Stimulated activated CD4-positive, alpha-beta T cell treated with anti-CD3 and anti-CD28 coated beads, TNF-alpha, amount 100 ng/mL, for 4 hours (primary cell): ENCODE data around the gene ZNRF3.
A peak's percentile ranks its signal among the peaks of the same experiment; 100 is the strongest.
"Not testable (repeated sequence)": the region's sequence is repeated elsewhere in the genome, so short reads cannot be mapped to it uniquely, and the experiment has no call there.

ENCODE experiments used
- DNase-seq, 3 experiments: peaks; one replicate each; pipeline ENCODE4 v3.0.0-alpha.2; 2020; ENCODE audit warnings: low read depth in 3 of 3

Gene ZNRF3

GRCh38 chr22:29037340-29037932, 154.1 kb downstream of the ZNRF3 start:
- no peak for DNase-seq

- no peak for DNase-seq
These were observed 155.8 kb downstream of the ZNRF3 start for GRCh38 chr22:29039148-29039547.

- not testable (repeated sequence) for DNase-seq
These were observed 156.3 kb downstream of the ZNRF3 start for GRCh38 chr22:29039684-29040083.

GRCh38 chr22:29040385-29041275, 157.3 kb downstream of the ZNRF3 start:
- peak; percentile 16 to 54 (median 27) for DNase-seq

- no peak for DNase-seq
These were observed 158.0 kb downstream of the ZNRF3 start for GRCh38 chr22:29041408-29041807.

- DNase-seq: no peak
These were observed 160.7 kb downstream of the ZNRF3 start for GRCh38 chr22:29043906-29044575.

GRCh38 chr22:29044657-29045176, 161.3 kb downstream of the ZNRF3 start:
- no peak for DNase-seq

GRCh38 chr22:29048822-29049654, 165.7 kb downstream of the ZNRF3 start:
- no peak for DNase-seq

- DNase-seq: no peak
These were observed 166.4 kb downstream of the ZNRF3 start for GRCh38 chr22:29049655-29050263.

GRCh38 chr22:29050457-29050856, 167.1 kb downstream of the ZNRF3 start:
- no peak for DNase-seq

GRCh38 chr22:29053048-29053702, 169.8 kb downstream of the ZNRF3 start:
- DNase-seq: no peak

GRCh38 chr22:29054251-29054767, 170.9 kb downstream of the ZNRF3 start:
- DNase-seq: no peak

- no peak for DNase-seq
These were observed 171.9 kb downstream of the ZNRF3 start for GRCh38 chr22:29055192-29055830.

GRCh38 chr22:29056472-29056871, 173.1 kb downstream of the ZNRF3 start:
- DNase-seq: no peak

GRCh38 chr22:29060251-29060869, 177.0 kb downstream of the ZNRF3 start:
- no peak for DNase-seq

GRCh38 chr22:29060931-29061330, 177.6 kb downstream of the ZNRF3 start:
- DNase-seq: no peak

GRCh38 chr22:29061773-29062172, 178.4 kb downstream of the ZNRF3 start, which contains the start of gene C22orf31:
TSS of gene C22orf31 (minus strand) at chr22:29061831. CDS start at chr22:29061792, 39 bp downstream.
- no peak for DNase-seq

GRCh38 chr22:29062286-29062821, 179.0 kb downstream of the ZNRF3 start:
- DNase-seq: no peak
